HEK293 (cell line): ENCODE measurements around the gene CLIC3.

Source experiments
- CTCF ChIA-PET: fragments of 350-600 bp; formaldehyde crosslinking; extraction: SDS; loops from one replicate; lab custom pipeline; 2021; ENCODE audit warnings: antibody characterized with exemption; lab: Yijun Ruan, JAX
- POLR2A ChIA-PET: fragments of 300-600 bp; formaldehyde crosslinking; extraction: SDS; loops from one replicate; lab custom pipeline; 2020; ENCODE audit warnings: antibody characterized with exemption, inconsistent platforms; lab: Yijun Ruan, JAX
- H3K27ac ChIP-seq: fragments of 200-500 bp; sonication (Bioruptor generic); 2 replicates; pipeline ENCODE4 v1.5.1; 2014; ENCODE audit warnings: low read depth, low read length, control low read depth, inconsistent platforms; ENCODE audit errors: extremely low read depth
- H3K36me3 ChIP-seq, 2 experiments: fragments of 200-500 bp in 1 of 2; sonication (Bioruptor generic) in 1 of 2; 1 replicate in 1 of 2; 2 replicates in 1 of 2; pipeline ENCODE4 v1.5.1; 2014 to 2017; ENCODE audit warnings: inconsistent platforms in 2 of 2, low read length in 2 of 2; ENCODE audit not compliant: control insufficient read depth in 2 of 2, insufficient read depth in 1 of 2
- H3K4me1 ChIP-seq: fragments of 200-500 bp; sonication (Bioruptor generic); 2 replicates; pipeline ENCODE4 v1.5.1; 2014; ENCODE audit warnings: mild to moderate bottlenecking, low read length, inconsistent platforms; ENCODE audit not compliant: control insufficient read depth, insufficient read depth
- H3K4me3 ChIP-seq: 2 replicates; pipeline ENCODE4 v1.5.1; 2011; ENCODE audit warnings: low read depth, mild to moderate bottlenecking, control low read depth, low read length, moderate library complexity
- H3K9me3 ChIP-seq: fragments of 200-500 bp; sonication (Bioruptor generic); 2 replicates; pipeline ENCODE4 v1.5.1; 2014; ENCODE audit warnings: low read depth, low read length, inconsistent platforms; ENCODE audit not compliant: control insufficient read depth, insufficient read depth
- AEBP2 ChIP-seq: fragments of 450-650 bp; formaldehyde crosslinking; IDR thresholded peaks from 2 replicates; pipeline ENCODE4 v1.5.1; 2016; ENCODE audit warnings: missing biosample characterization, missing genetic modification characterization, borderline replicate concordance
- CTCF ChIP-seq: fragments of 450-650 bp; formaldehyde crosslinking; IDR thresholded peaks from 2 replicates; pipeline ENCODE4 v1.5.1; 2016; ENCODE audit warnings: missing biosample characterization, missing genetic modification characterization
- GLI4 ChIP-seq: fragments of 450-650 bp; formaldehyde crosslinking; IDR thresholded peaks from 2 replicates; pipeline ENCODE4 v1.5.1; 2016; ENCODE audit warnings: missing biosample characterization, missing genetic modification characterization
- PRDM10 ChIP-seq: fragments of 450-650 bp; formaldehyde crosslinking; IDR thresholded peaks from 2 replicates; pipeline ENCODE4 v1.5.1; 2016; ENCODE audit warnings: missing biosample characterization, missing genetic modification characterization
- PRDM2 ChIP-seq: fragments of 450-650 bp; formaldehyde crosslinking; IDR thresholded peaks from 2 replicates; pipeline ENCODE4 v1.5.1; 2016; ENCODE audit warnings: missing biosample characterization, missing genetic modification characterization, borderline replicate concordance
- SCRT1 ChIP-seq: fragments of 450-650 bp; formaldehyde crosslinking; IDR thresholded peaks from 2 replicates; pipeline ENCODE4 v1.5.1; 2016; ENCODE audit warnings: missing biosample characterization, missing genetic modification characterization, borderline replicate concordance
- ZBTB8A ChIP-seq: fragments of 450-650 bp; formaldehyde crosslinking; IDR thresholded peaks from 2 replicates; pipeline ENCODE4 v1.5.1; 2016; ENCODE audit warnings: missing biosample characterization, missing genetic modification characterization
- ZNF248 ChIP-seq: fragments of 450-650 bp; formaldehyde crosslinking; IDR thresholded peaks from 2 replicates; pipeline ENCODE4 v1.5.1; 2017; ENCODE audit warnings: missing biosample characterization, missing genetic modification characterization
- ZNF266 ChIP-seq: fragments of 450-650 bp; formaldehyde crosslinking; IDR thresholded peaks from 2 replicates; pipeline ENCODE4 v1.5.1; 2016; ENCODE audit warnings: missing biosample characterization, missing genetic modification characterization, low read depth
- ZNF391 ChIP-seq: fragments of 450-650 bp; formaldehyde crosslinking; IDR thresholded peaks from 2 replicates; pipeline ENCODE4 v1.5.1; 2016; ENCODE audit warnings: low read depth, missing biosample characterization, missing genetic modification characterization, borderline replicate concordance
- ZNF398 ChIP-seq: fragments of 450-650 bp; formaldehyde crosslinking; IDR thresholded peaks from 2 replicates; pipeline ENCODE4 v1.5.1; 2017; ENCODE audit warnings: missing biosample characterization, missing genetic modification characterization
- ZNF433 ChIP-seq: fragments of 450-650 bp; formaldehyde crosslinking; IDR thresholded peaks from 2 replicates; pipeline ENCODE4 v1.5.1; 2016; ENCODE audit warnings: missing biosample characterization, missing genetic modification characterization, low read depth
- ZSCAN23 ChIP-seq: fragments of 450-650 bp; formaldehyde crosslinking; IDR thresholded peaks from 2 replicates; pipeline ENCODE4 v1.5.1; 2016; ENCODE audit warnings: missing biosample characterization, missing genetic modification characterization
- ZXDB ChIP-seq: fragments of 450-650 bp; formaldehyde crosslinking; IDR thresholded peaks from 2 replicates; pipeline ENCODE4 v1.5.1; 2016; ENCODE audit warnings: missing biosample characterization, missing genetic modification characterization

The CLIC3 gene

GRCh38 chr9:137035507-137035834 is 39.1 kb upstream of the CLIC3 start:
- TF ChIP-seq SCRT1 (tag by site-specific recombination) (peak; percentile 98), ZNF391 (tag by site-specific recombination) (peak; percentile 4; the same call in 1 of the 2 replicates), AEBP2 (no peak), ZNF248 (tag by site-specific recombination) (no peak), PRDM10 (tag by site-specific recombination) (peak; percentile 3; the same call in 1 of the 2 replicates), CTCF (tag by site-specific recombination) (peak; percentile 57; the same call in 1 of the 2 replicates), PRDM2 (0 out of 2 replicates have a peak, but pooled peaks have one; percentile 33)
- no peaks in the 10 kb centered on the region for H3K9me3 ChIP-seq
- H3K27ac ChIP-seq: no peak overlapping the region
- peaks cover 0 to 24% of the 10 kb centered on the region in 2 experiments; a peak in 1 of 3 replicates for H3K36me3 ChIP-seq
- H3K4me3 ChIP-seq: no peak overlapping the region
- ChIA-PET POLR2A (interaction anchor here (0.7 to 2.0 kb wide), 19 partner anchors 9 to 308 kb away, joined by 3 to 16 read pairs (median 4); partner anchors contain the start of genes CLIC3, NPDC1, PAXX and RNF208), CTCF (interaction anchor here (0.6 to 5.3 kb wide), 58 partner anchors 8 to 517 kb away, joined by 3 to 119 read pairs (median 4); partner anchors contain the start of genes AJM1, C8G, CLIC3 and FBXW5)
- H3K4me1 ChIP-seq: no peaks in the 10 kb centered on the region

- Histone ChIP-seq H3K4me1 (no peaks in the 10 kb centered on the region), H3K9me3 (no peaks in the 10 kb centered on the region), H3K4me3 (no peak overlapping the region), H3K36me3 (peaks cover 0 to 20% of the 10 kb centered on the region in 2 experiments; a peak in 1 of 3 replicates), H3K27ac (no peak overlapping the region)
- POLR2A ChIA-PET: interaction anchor here (0.6 to 2.0 kb wide), 26 partner anchors 9 to 307 kb away, joined by 3 to 16 read pairs (median 4); partner anchors contain the start of genes CLIC3, NPDC1, PAXX and RNF208
- CTCF ChIA-PET: interaction anchor here (0.5 to 5.3 kb wide), 65 partner anchors 9 to 517 kb away, joined by 3 to 119 read pairs (median 4); partner anchors contain the start of genes AJM1, C8G, CLIC3 and FBXW5
- TF ChIP-seq ZNF266 (no peak), ZXDB (peak; percentile 49; the same call in 1 of the 2 replicates), ZBTB8A (tag by site-specific recombination) (peak; percentile 91), GLI4 (tag by site-specific recombination) (no peak), ZSCAN23 (no peak), ZNF398 (no peak), ZNF433 (tag by site-specific recombination) (no peak)
Observed at GRCh38 chr9:137034709-137035506, 38.5 kb upstream of the CLIC3 start.
